Activated CD8-positive, alpha-beta T cell treated with anti-CD3 and anti-CD28 coated beads for 36 hours (primary cell): Measurements from ENCODE around the gene STXBP1. TPM values are rescaled to one million over a fixed set of nuclear protein-coding genes. Genes with fewer than 3 reads are reported as not detected.

Experiments
- ATAC-seq: fragments of 200-7000 bp; cut with Tn5 transposase; one replicate; pipeline ENCODE4 v1.10.0; 2021; ENCODE audit warnings: mild to moderate bottlenecking, moderate library complexity
- CTCF ChIA-PET: fragments of 350-600 bp; sonication (Branson Sonifier 250); formaldehyde crosslinking; loops from one replicate; lab custom pipeline; 2021; ENCODE audit warnings: antibody characterized with exemption; lab: Charles Lee
- POLR2A ChIA-PET: fragments of 350-600 bp; sonication (Branson Sonifier 250); formaldehyde crosslinking; loops from one replicate; lab custom pipeline; 2021; ENCODE audit warnings: antibody characterized with exemption; lab: Charles Lee
- DNase-seq: peaks from one replicate; pipeline ENCODE4 v3.0.0-alpha.2; 2020
- H3K27ac Mint-ChIP-seq: one replicate; pipeline ENCODE4 v1.8.0; 2021; ENCODE audit warnings: mild to moderate bottlenecking, mixed read lengths
- H3K27me3 Mint-ChIP-seq: one replicate; pipeline ENCODE4 v1.8.0; 2021; ENCODE audit warnings: mixed read lengths
- H3K36me3 Mint-ChIP-seq: one replicate; pipeline ENCODE4 v1.8.0; 2021; ENCODE audit warnings: low read depth, mixed read lengths
- H3K4me1 Mint-ChIP-seq: one replicate; pipeline ENCODE4 v1.8.0; 2021; ENCODE audit warnings: low read depth, mixed read lengths
- H3K4me3 Mint-ChIP-seq: one replicate; pipeline ENCODE4 v1.8.0; 2021; ENCODE audit warnings: mild to moderate bottlenecking, moderate library complexity, mixed read lengths
- H3K9me3 Mint-ChIP-seq: one replicate; pipeline ENCODE4 v1.8.0; 2021; ENCODE audit warnings: mixed read lengths
- intact Hi-C: fragments of 100-400 bp; cut with micrococcal nuclease; formaldehyde crosslinking; loops from one replicate; pipeline ENCODE4 v1.10.0; 2022
- total RNA-seq, 2 experiments: library from RNA; stranded (reverse); gene quantifications; one replicate each; pipeline ENCODE4 v1.2.3, GENCODE V29; 2021
- TF ChIP-seq, protein P1 (sequence below): fragments of 200-600 bp; IDR thresholded peaks from one replicate; pipeline ENCODE4 v1.8.0; 2022; ENCODE audit warnings: antibody characterized with exemption, mild to moderate bottlenecking

Gene STXBP1
- total RNA-seq, 2 experiments from 2014 or later, result 19.2 to 23.5 TPM

DNA sequence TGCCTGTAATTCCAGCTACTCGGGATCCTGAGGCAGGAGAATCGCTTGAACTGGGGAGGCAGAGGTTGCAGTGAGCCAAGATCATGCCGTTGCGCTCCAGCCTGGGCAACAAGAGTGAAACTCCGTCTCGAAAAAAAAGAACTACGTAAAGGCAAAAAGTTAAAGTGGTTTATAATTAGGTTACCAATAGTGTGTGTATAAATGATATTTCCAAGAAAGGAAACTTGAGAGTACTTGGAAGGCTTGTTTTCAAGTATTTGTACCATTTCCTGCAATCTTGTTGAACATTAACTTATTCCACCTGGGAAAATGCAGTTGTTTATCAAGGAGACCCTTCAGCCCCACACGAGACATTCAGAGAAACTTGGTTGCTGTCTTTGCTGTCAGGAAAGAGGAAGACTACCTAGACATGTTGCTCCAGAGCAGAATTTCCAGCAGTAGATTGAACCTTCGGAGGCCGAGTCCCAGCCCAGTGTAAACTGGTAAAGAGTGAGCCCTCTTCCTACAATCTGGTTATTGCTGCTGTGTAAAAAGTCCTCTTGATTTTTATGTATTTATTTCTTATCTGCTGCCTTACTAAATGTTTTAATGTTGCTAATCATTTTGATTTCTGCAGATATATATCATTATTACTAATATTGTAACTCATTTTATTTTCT lies 30.1 kb downstream of the STXBP1 start:
- TF ChIP-seq, protein P1, sequence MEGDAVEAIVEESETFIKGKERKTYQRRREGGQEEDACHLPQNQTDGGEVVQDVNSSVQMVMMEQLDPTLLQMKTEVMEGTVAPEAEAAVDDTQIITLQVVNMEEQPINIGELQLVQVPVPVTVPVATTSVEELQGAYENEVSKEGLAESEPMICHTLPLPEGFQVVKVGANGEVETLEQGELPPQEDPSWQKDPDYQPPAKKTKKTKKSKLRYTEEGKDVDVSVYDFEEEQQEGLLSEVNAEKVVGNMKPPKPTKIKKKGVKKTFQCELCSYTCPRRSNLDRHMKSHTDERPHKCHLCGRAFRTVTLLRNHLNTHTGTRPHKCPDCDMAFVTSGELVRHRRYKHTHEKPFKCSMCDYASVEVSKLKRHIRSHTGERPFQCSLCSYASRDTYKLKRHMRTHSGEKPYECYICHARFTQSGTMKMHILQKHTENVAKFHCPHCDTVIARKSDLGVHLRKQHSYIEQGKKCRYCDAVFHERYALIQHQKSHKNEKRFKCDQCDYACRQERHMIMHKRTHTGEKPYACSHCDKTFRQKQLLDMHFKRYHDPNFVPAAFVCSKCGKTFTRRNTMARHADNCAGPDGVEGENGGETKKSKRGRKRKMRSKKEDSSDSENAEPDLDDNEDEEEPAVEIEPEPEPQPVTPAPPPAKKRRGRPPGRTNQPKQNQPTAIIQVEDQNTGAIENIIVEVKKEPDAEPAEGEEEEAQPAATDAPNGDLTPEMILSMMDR, result no peak
- DNase-seq (no peak), ATAC-seq (no peak)
- Mint-ChIP-seq H3K4me1 (no peaks in the 10 kb centered on the region), H3K9me3 (no peaks in the 10 kb centered on the region), H3K4me3 (no peak overlapping the region), H3K27ac (no peak overlapping the region), H3K36me3 (no peaks in the 10 kb centered on the region), H3K27me3 (no peaks in the 10 kb centered on the region)
- POLR2A ChIA-PET, result interaction anchor here (0.7 kb wide), 1 partner anchor 87 kb away, joined by 3 read pairs; no protein-coding TSS in a partner anchor
- CTCF ChIA-PET, result no interaction called here
- intact Hi-C loops, result no loop called here

DNA sequence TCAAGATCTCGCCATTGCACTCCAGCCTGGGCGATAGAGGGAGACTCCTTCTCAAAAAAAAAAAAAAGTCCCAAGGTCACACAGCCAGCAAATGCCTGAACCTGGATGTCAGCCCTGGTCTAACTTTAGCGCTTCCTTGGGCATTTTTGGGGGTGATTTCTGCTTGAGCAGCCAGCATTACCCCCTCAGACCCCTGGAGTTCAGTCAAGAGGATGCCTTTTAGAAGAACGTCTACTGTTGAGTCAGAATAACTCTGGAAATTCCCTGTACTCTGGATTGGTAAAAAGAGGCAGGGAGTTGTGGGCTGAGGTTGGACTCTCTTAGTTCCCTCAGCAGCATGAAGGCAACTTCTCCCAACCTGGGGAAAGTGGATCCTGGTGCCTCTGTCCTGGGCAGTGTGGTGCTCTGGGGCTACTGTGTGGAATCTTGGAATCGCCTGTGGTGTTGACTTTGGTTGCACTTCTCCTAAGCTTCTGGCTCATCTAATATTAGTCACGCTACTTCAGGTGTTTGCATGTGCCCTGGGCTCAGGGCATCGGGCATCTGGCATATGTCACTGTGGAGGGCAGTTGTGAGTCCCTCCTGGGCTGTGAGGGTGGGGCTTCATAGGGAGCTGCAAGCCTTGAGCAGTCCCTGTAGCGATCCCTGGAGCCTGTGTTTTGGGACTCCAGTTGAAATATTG lies 32.2 kb downstream of the STXBP1 start:
- no peak overlapping the region for H3K27ac Mint-ChIP-seq
- CTCF ChIA-PET, result interaction anchor here (1.1 kb wide), 1 partner anchor 91 kb away, joined by 3 read pairs; the partner anchor contains the start of gene TOR2A
- ATAC-seq (no peak), DNase-seq (no peak)
- H3K9me3 Mint-ChIP-seq, result no peaks in the 10 kb centered on the region
- H3K4me3 Mint-ChIP-seq, result no peak overlapping the region
- no peaks in the 10 kb centered on the region for H3K27me3 Mint-ChIP-seq
- TF ChIP-seq, protein P1, result no peak
- no peaks in the 10 kb centered on the region for H3K36me3 Mint-ChIP-seq
- no peaks in the 10 kb centered on the region for H3K4me1 Mint-ChIP-seq
- intact Hi-C loops, result no loop called here
- POLR2A ChIA-PET, result no interaction called here

DNA sequence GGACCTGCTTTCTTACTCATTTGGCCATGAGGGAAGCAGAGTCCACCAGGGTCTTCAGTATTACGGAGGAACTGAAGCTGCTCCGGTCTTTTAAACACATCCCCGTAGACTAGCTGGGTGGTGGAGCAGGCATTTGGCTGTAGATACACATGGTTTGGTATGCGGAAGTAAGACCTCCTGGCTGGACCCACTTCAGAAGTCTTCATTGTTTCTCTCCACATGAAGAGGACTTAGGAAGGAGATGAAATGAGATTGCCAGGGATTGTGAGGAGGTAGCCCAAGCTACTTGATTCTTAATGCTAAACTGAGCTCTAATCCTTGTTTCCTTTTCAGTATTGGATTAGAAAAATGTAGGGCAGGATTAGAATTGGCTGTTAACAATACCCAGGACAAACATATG lies 32.9 kb downstream of the STXBP1 start:
- DNase-seq, result no peak
- ChIA-PET CTCF (interaction anchor here (1.1 kb wide), 1 partner anchor 90 kb away, joined by 3 read pairs; the partner anchor contains the start of gene TOR2A), POLR2A (no interaction called here)
- no peak for ATAC-seq
- Mint-ChIP-seq H3K4me1 (no peaks in the 10 kb centered on the region), H3K9me3 (no peaks in the 10 kb centered on the region), H3K27me3 (no peaks in the 10 kb centered on the region), H3K27ac (no peak overlapping the region), H3K36me3 (no peaks in the 10 kb centered on the region), H3K4me3 (no peak overlapping the region)
- intact Hi-C loops, result no loop called here
- TF ChIP-seq, protein P1, result no peak

DNA sequence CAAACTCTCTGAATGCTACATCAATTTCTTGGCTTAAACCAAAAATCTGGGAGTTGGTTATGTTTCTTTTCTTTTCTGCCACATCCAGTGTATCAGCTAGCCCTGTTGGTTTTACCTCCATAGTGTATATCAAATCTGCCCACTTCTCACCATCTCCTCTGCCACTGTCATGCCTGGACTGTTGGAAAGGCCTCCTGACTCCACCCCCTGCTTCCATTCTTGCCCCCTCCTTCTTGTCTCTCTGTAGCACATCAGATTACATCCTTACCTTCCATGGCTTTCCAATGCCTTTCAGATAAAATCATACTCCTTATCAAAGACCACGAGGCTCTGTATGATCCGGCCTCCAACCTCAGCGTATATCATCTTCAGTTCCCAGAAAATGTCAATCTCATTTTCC lies 35.4 kb downstream of the STXBP1 start:
- intact Hi-C loops, result no loop called here
- POLR2A ChIA-PET, result no interaction called here
- Mint-ChIP-seq H3K9me3 (no peaks in the 10 kb centered on the region), H3K4me3 (no peak overlapping the region), H3K4me1 (no peaks in the 10 kb centered on the region), H3K36me3 (no peaks in the 10 kb centered on the region), H3K27ac (no peak overlapping the region), H3K27me3 (no peaks in the 10 kb centered on the region)
- DNase-seq, result no peak
- TF ChIP-seq, protein P1, result no peak
- CTCF ChIA-PET, result no interaction called here
- ATAC-seq, result no peak

DNA sequence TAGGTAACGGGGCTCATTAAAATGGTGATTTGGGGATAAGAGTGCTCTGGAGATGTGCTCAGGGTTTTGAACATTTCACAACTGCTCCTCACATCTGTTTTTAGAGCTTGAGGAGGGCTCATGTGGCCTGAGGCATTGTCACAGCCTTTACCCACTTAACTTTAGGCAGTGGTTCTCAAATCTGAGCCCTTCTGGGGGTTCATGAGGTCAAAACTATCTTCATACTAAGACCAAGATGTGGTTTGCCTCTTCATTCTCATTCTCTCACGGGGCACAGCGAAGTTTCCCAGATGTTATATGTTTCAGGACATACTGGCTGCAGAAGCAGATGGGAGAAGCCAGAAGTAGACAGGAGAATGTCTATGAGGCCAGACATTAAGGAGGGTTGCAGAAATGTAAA lies 38.4 kb downstream of the STXBP1 start:
- Mint-ChIP-seq H3K36me3 (no peaks in the 10 kb centered on the region), H3K27me3 (no peaks in the 10 kb centered on the region), H3K4me1 (no peaks in the 10 kb centered on the region), H3K9me3 (no peaks in the 10 kb centered on the region), H3K27ac (no peak overlapping the region), H3K4me3 (no peak overlapping the region)
- ChIA-PET POLR2A (no interaction called here), CTCF (no interaction called here)
- no peak for DNase-seq
- TF ChIP-seq, protein P1, result no peak
- intact Hi-C loops, result no loop called here
- no peak for ATAC-seq
